Mesenteric fat pad (tissue), 1 donor: ENCODE data around the gene SFT2D3. TPM values are rescaled to one million over a fixed set of nuclear protein-coding genes. Genes with fewer than 3 reads are reported as not detected.

ENCODE experiments used
- DNase-seq: peaks from one replicate; pipeline ENCODE4 v3.0.0-alpha.2; 2020; ENCODE audit warnings: low spot score
- long read RNA-seq: library from polyadenylated mRNA; unstranded; transcript quantifications from one replicate; pipeline ENCODE4 v2.0.0, GENCODE V29; 2020
- total RNA-seq: library from RNA; stranded (reverse); fragmentation: NEBNext Ultra II Directional; extraction: Animal tissue kit (Norgen Biotek cat#: 25700); gene quantifications from one replicate; pipeline ENCODE4 v1.2.1, GENCODE V29; 2021
- donor health status: DM: yes; HTN: yes; CAD: no.

The SFT2D3 gene, protein sequence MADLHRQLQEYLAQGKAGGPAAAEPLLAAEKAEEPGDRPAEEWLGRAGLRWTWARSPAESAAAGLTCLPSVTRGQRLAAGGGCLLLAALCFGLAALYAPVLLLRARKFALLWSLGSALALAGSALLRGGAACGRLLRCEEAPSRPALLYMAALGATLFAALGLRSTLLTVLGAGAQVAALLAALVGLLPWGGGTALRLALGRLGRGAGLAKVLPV
- 4.2 TPM for total RNA-seq
- long read RNA-seq: 0 reads

DNA sequence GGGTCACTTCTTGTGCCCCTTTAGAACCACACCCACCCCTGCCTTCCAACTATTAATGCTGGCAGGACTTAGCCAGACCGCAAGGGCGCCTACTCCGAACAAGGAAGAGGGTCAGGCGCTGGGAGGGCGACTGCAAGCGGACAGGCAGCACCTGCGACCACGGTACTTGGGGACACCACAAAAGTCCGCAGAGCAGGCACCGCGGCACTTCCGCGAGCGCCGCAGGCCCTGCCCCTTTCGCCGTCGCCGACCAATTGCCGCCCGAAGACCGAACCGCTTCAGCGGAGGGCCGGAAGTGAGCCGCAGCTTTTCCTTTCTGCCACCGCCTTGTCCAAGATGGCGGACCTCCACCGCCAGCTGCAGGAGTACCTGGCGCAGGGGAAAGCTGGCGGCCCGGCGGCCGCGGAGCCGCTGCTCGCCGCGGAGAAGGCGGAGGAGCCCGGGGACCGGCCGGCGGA lies at the start of gene SFT2D3:
SFT2D3 (plus strand) TSS at position 305 of the 458 bp plus-strand sequence; CDS start at position 337, 32 bp downstream.
- DNase-seq: peak; percentile 98

DNA sequence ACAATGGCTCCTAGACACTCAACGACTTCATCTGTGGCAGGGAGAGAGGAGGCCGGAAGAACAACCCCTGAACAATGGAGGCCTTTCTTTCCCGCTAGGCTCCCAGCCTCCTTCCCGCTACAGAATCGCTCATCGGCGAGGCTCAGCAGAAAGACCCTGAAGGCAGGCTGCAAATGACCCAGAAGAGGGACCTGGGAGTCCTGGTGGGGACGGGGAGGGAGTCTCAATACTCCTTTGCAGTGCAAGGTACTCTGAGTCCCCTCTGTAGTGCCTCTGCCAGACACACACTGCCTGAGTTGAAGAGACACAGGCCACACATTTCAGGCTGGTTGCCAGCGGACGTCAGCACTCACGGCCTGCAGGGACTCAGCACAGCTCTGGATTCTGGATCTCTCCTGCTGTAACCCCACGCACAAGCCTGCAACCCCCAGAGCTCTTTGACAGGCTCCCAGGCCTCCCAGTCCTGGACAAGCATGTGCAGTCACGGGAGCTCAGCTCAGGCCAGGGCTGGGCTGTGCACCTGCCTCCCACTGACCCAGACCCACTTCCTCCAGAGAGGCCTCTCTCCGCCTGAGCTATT lies 49.2 kb upstream of the SFT2D3 start:
- no peak for DNase-seq

GRCh38 chr2:127652786-127653357 lies 48.4 kb upstream of the SFT2D3 start:
- no peak for DNase-seq

DNA sequence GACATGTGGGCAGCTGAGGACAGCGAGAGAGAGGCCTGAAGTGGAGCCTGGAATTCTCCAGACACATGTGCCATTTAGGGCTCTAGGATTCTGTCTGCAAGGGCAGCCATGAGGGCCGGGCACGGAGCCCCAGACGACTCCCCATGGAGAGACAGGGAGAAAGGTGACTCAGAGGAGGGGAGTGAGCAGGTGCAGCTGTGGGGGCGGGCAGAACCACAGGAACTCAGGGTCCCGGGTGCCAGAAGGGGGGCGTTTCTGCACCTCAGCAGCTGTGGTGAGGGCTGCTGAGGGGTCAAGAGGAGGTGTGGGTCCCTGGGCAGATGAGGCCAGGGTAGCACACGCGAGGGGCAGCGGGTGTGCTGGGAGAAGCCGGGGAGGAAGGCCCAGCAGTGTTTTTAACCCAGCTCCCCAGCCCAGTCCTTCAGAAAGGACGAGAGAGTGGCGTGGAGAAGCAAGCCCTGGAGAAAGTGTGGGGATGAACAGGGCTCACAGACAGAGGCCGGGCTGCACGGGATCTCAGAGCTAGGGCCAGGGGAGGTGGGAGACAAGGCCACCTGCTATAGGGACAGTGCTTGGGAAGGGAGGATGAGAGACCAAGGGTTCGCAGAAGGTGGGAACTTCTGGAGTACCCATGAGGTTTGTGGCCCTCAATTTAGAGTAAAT lies 47.7 kb upstream of the SFT2D3 start:
- no peak for DNase-seq

DNA sequence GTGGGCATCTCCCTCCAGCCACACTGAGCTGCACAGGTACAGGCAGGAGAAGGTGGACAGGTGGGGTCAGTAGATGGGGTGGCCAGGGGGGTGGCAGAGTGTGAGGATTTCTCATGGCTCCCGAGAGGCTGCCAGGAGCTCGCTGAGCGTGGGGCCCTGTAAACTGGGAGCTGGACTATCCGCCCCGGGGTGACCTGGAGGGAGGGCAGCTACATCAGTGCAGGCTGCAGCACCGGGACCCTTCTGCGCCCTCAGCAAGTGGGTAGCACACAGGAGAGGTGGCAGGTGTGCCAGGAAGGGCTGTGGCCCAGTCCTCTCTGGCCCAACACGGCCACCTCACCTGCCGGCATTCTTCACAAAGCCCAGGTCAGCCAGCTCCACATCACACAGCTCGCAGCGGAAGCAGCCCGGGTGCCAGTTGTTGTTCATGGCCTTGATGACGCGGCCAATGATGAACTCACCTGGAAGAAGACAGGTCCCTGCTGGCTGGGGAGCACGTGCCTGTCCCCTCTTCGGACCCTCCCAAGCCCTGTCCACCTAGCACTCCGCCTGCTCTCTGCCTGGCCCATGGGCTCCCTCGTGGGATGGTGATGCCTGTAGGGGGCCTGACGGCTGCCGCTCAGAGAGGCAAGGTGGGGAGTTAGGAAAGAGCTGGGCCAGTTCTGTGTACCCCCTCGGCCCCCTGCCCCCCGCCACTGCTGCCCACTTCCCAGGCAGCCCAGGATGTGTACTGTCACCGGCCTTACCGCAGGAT lies 47.0 kb upstream of the SFT2D3 start:
- no peak for DNase-seq

DNA sequence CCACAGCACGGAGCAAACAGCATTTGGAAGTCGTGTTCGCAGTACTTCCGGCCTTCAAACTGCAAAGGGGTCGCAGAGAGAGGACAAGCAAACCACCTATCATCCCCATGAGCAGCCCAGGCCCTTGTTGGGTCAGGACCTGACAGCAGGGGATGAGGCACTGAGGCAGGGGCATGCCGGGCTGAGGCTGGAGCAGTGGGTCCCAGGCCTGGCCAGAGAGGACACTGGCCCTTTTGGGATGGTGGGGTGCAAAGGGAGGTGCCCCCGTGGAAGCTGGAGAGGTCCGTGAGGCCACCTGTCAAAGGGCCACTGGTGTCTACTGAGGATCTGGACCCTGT lies 46.5 kb upstream of the SFT2D3 start:
- no peak for DNase-seq

GRCh38 chr2:127655209-127656073 lies 45.9 kb upstream of the SFT2D3 start:
- no peak for DNase-seq

- no peak for DNase-seq
These were observed 44.6 kb upstream of the SFT2D3 start for GRCh38 chr2:127656569-127657231.

GRCh38 chr2:127657232-127657595 lies 44.1 kb upstream of the SFT2D3 start:
- DNase-seq: no peak

- no peak for DNase-seq
These were observed 43.2 kb upstream of the SFT2D3 start for GRCh38 chr2:127658146-127658545.

DNA sequence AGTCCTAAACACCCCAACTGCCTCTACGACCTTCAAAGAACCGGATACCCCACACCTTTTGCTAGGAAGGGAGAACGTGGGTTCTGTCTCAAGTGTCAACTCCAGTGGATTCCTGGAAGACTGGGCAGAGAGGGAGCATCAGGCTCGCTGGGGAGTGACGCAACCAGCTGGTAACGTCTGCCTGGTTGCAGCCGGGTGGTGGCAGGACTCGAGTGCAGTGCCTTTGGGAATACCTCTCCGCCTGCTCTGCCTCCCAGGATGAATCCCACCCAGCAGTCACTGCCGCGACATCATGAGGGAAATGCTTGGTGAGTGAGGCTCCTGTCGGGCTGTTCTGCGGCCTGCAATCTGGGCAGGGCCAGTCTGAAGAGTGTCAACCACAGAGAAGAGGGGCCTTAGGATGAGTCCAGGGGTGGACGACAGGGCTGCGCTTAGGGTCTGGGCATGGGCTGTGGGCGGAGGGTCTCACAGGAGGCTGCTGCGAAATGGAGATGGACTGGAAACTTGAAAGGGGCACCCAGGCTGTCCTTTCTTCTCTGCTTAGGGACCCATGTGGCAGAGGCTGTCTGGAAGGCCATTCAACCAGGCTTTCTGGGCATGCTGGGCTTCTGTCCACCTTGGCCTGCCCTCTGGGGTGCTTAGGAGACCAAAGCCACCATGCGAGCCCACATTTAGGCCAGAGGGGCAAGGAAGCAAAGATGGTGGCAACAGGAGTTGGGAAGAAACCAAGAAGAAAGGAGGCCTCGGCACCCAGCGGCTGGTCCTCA lies 42.5 kb upstream of the SFT2D3 start:
- DNase-seq: no peak

DNA sequence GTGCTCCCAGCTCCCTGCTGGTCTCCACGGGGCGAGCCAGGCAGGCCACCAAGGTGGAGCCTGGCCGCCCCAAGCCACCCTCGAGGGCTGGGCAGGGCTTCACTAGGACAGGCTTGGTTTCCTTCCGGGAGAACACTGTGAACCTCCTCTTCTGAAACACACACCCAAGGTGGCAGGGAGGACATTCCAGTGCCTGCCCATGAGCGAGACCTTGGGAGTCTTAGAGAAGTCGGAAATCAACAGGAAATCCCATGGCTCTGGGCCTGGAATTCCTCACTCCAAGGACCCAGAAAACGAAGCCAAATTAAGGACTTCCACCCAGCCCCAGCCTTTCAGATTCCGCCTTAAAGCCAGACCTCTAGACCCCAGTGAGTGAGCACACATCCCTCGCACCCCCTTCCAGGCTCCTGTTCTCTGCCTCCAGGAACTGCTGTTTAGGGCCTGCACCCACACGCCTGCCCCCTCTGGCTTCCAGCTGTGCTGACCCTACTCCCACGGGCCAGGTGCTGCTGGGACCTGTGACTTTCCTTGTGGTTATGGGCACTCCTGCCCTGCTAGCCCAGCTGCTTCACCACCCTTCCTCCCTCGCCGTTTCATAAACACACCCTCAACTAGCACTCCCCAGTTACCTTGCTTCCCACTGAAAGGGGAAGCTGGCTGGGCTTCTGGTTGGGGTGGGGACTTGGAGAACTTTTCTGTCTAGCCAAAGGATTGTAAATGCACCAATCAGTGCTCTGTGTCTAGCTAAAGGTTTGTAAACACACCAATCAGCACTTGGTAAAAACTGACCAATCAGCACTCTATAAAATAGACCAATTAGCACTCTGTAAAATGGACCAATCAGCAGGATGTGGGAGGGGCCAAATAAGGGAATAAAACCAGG lies 41.6 kb upstream of the SFT2D3 start:
- no peak for DNase-seq

GRCh38 chr2:127660291-127660578 lies 41.1 kb upstream of the SFT2D3 start:
- DNase-seq: no peak

- DNase-seq: no peak
These were observed 40.1 kb upstream of the SFT2D3 start for GRCh38 chr2:127661072-127661649.

DNA sequence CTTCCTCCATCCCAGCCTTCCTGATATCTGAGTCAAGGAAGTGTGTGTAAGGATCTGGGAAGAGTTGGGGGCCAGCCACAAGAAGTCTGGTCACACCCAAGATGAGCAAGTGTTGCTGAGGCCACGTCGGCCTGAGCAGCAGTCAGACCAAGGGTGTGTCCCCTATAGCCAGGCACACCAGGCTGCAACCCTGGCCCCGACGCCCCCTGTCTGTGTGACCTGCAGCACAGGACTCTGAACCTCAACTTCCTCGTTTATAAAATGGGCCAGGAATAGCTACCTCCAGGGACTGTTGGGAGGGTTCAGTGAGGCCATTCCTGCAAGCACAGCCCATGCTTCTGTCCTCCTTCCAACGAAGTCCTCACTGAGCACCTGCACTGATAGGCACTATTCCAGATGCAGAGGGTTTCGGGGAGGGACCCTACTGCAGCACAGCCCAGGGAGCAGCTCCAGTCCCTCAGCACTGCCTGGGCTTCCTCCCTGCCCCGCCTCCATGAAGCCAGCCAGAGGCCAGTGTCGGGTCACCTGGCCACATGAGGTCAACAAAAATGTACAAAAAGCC lies 39.3 kb upstream of the SFT2D3 start:
- DNase-seq: no peak

DNA sequence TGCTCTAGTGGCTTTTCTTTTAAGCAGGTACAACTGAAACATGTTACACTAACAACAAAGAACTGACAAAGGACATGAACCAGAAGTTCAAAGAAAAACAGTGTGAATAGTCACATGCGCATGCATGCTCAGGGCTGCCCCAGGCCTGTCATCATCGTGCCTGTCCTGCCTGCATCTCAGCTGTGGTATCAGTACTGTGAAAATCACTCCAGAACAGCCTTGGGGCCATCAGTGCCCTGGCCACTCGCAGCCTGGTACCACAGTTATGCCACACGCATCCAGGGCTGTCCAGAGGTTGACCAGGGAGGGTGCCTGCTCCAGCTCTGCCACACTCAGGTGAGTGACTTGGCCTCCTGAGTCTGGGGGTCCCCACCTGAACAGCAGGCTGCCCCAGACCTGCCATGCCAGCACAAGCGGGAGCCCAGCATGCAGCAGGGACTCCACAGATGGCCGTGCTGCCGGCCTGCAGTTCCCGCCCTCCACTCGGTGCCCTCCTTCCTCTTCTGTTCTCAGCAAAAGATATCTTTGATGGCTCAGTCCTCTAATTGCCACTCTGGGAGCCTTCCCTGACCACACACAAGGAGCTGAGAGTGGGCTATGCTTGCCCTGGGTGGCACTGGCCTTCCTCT lies 38.2 kb upstream of the SFT2D3 start:
- peak; percentile 81 for DNase-seq

DNA sequence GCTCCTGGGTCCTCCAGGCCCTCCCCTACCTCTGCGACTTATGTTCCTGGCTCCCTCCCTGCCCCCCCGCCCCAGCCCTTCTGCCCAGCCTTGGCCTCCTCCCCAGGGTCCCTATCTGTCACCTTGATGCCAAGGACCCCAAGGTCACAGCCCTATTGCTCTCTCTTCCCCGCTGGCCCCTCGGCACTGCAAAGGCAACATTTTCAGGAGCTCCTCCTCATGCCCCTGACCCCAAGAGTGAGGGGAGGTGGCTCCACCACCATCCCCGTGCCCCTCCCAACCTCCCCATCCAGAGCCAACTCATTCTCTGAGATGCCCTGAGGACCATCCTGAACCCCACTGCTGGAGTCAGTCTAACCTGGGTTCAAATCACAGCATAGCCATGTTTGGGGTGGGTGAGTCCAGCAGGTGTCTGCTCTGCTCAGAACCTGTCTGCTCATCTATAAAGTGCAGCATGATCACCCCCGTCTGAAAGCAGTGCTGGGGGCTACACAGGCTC lies 37.7 kb upstream of the SFT2D3 start:
- DNase-seq: peak; percentile 59
